B cell (primary cell): Measurements from ENCODE around the gene PODNL1. TPM values are rescaled to one million over a fixed set of nuclear protein-coding genes. Genes with fewer than 3 reads are reported as not detected.

Source experiments
- ATAC-seq: fragments of 200-7000 bp; cut with Tn5 transposase; one replicate; pipeline ENCODE4 v1.10.0; 2021; ENCODE audit warnings: low read depth, mild to moderate bottlenecking, moderate number of reproducible peaks, moderate library complexity
- CTCF ChIA-PET: fragments of 350-600 bp; sonication (Branson Sonifier 250); formaldehyde crosslinking; loops from one replicate; lab custom pipeline; 2021; ENCODE audit warnings: antibody characterized with exemption, inconsistent platforms; lab: Charles Lee
- POLR2A ChIA-PET: fragments of 350-600 bp; sonication (Branson Sonifier 250); formaldehyde crosslinking; loops from one replicate; lab custom pipeline; 2021; ENCODE audit warnings: antibody characterized with exemption; lab: Charles Lee
- DNase-seq: peaks from one replicate; pipeline ENCODE4 v3.0.0; 2013
- H2AFZ ChIP-seq: 2 replicates; pipeline ENCODE4 v1.6.1; 2012; ENCODE audit warnings: mild to moderate bottlenecking, low read depth, low read length; ENCODE audit not compliant: insufficient read depth, poor library complexity, severe bottlenecking
- H3K27ac ChIP-seq, 2 donors: 1 replicate in 1 of 2; 2 replicates in 1 of 2; pipeline ENCODE4 v1.5.1; 2012 to 2013; ENCODE audit warnings: low read length in 2 of 2, mild to moderate bottlenecking in 2 of 2, moderate library complexity in 1 of 2
- H3K27me3 ChIP-seq, 4 experiments: fragments of 200-600 bp in 1 of 4; sonication (generic) in 1 of 4; replicated peaks in 1 of 4; 1 replicate in 2 of 4; 2 replicates in 2 of 4; pipeline versions ENCODE4 v1.6.1 to v1.7.0; 2013 to 2016; ENCODE audit warnings: low read length in 3 of 4, mild to moderate bottlenecking in 2 of 4, mixed read lengths in 1 of 4, moderate library complexity in 1 of 4; ENCODE audit not compliant: insufficient read depth in 4 of 4, control insufficient read depth in 3 of 4; ENCODE audit errors: control extremely low read depth in 1 of 4
- H3K36me3 ChIP-seq, 2 experiments: replicated peaks in 1 of 2; 1 replicate in 1 of 2; 2 replicates in 1 of 2; pipeline versions ENCODE4 v1.6.1 to v1.7.1; 2013; ENCODE audit warnings: low read length in 1 of 2; ENCODE audit not compliant: insufficient read depth in 2 of 2, control insufficient read depth in 1 of 2; ENCODE audit errors: control extremely low read depth in 1 of 2, extremely low read depth in 1 of 2
- H3K4me1 ChIP-seq, 2 donors: fragments of 200-600 bp in 1 of 2; sonication (generic) in 1 of 2; 1 replicate in 1 of 2; 2 replicates in 1 of 2; pipeline versions ENCODE4 v1.5.1 to v1.6.1; 2013 to 2017; ENCODE audit warnings: low read length in 2 of 2; ENCODE audit not compliant: control insufficient read depth in 2 of 2, insufficient read depth in 2 of 2
- H3K4me2 ChIP-seq: replicated peaks from 2 replicates; pipeline ENCODE3; 2012; ENCODE audit warnings: mild to moderate bottlenecking, low read depth, low read length; ENCODE audit not compliant: poor library complexity, severe bottlenecking
- H3K4me3 ChIP-seq, 5 experiments: fragments of 200-600 bp in 1 of 5; sonication (generic) in 1 of 5; 1 replicate in 3 of 5; 2 replicates in 2 of 5; pipeline versions ENCODE4 v1.5.1 to v1.7.0; 2011 to 2016; ENCODE audit warnings: low read length in 4 of 5, mild to moderate bottlenecking in 4 of 5, low read depth in 2 of 5, control low read depth in 1 of 5, moderate library complexity in 1 of 5; ENCODE audit not compliant: insufficient read depth in 1 of 5; ENCODE audit errors: control extremely low read depth in 1 of 5, extremely low read depth in 1 of 5
- H3K79me2 ChIP-seq: fragments of 200-600 bp; sonication (generic); one replicate; pipeline ENCODE4 v1.6.0; 2016; ENCODE audit warnings: low read length; ENCODE audit not compliant: control insufficient read depth, insufficient read depth
- H3K9ac ChIP-seq: fragments of 200-600 bp; sonication (generic); 2 replicates; pipeline ENCODE4 v1.6.1; 2017; ENCODE audit warnings: mild to moderate bottlenecking, low read length, moderate library complexity
- H3K9me3 ChIP-seq, 3 donors: one replicate each; pipeline versions ENCODE4 v1.6.1 to v1.7.1; 2013; ENCODE audit warnings: low read length in 2 of 3; ENCODE audit not compliant: control insufficient read depth in 2 of 3, insufficient read depth in 1 of 3; ENCODE audit errors: control extremely low read depth in 1 of 3
- H4K20me1 ChIP-seq: 2 replicates; pipeline ENCODE4 v1.6.0; 2012; ENCODE audit warnings: mild to moderate bottlenecking, low read length; ENCODE audit not compliant: insufficient read depth, control insufficient read depth, poor library complexity, severe bottlenecking
- H3K27ac Mint-ChIP-seq: one replicate; pipeline ENCODE4 v1.8.0; 2021; ENCODE audit warnings: mixed read lengths
- H3K27me3 Mint-ChIP-seq: one replicate; pipeline ENCODE4 v1.8.0; 2021; ENCODE audit warnings: mixed read lengths
- H3K4me1 Mint-ChIP-seq: one replicate; pipeline ENCODE4 v1.8.0; 2021; ENCODE audit warnings: mixed read lengths
- H3K4me3 Mint-ChIP-seq: one replicate; pipeline ENCODE4 v1.8.0; 2021; ENCODE audit warnings: mixed read lengths
- H3K9me3 Mint-ChIP-seq: one replicate; pipeline ENCODE4 v1.8.0; 2022; ENCODE audit warnings: mixed read lengths; ENCODE audit not compliant: insufficient read depth
- CTCF ChIP-seq: fragments of 200-600 bp; IDR thresholded peaks from one replicate; pipeline ENCODE4 v1.8.0; 2022; ENCODE audit warnings: antibody characterized with exemption, mild to moderate bottlenecking
- EZH2 ChIP-seq: IDR thresholded peaks from 2 replicates; pipeline ENCODE4 v1.6.1; 2012; ENCODE audit warnings: borderline replicate concordance, low read depth, mild to moderate bottlenecking, moderate library complexity, low read length; ENCODE audit not compliant: insufficient read depth, poor library complexity, severe bottlenecking
- WGBS: methylation state at CpG from one replicate; pipeline ENCODE4 v1.1.5; 2013; ENCODE audit warnings: missing lambda C conversion rate; ENCODE audit not compliant: insufficient coverage; 5-methylcytosine and 5-hydroxymethylcytosine counted together
- intact Hi-C: fragments of 100-400 bp; cut with micrococcal nuclease; formaldehyde crosslinking; loops from one replicate; pipeline ENCODE4 v1.10.0; 2022
- polyA plus RNA-seq: library from polyadenylated mRNA; depleted of rRNA; stranded (reverse); fragments of >200 nt; gene quantifications from 2 replicates; pipeline ENCODE4 v1.2.3, GENCODE V29; 2012
- total RNA-seq, 2 donors: library from RNA; stranded (reverse); fragments of 120-200 nt in 1 of 2; gene quantifications; 1 replicate in 1 of 2; 2 replicates in 1 of 2; pipeline versions ENCODE4 v1.2.3 to v1.2.4, GENCODE V29; 2013 to 2022

The PODNL1 gene
- total and polyA plus RNA-seq, 2 donors (not counting 1 experiment from before 2014, with no cell fraction given): not detected

- Mint-ChIP-seq H3K27me3 (no peaks in the 10 kb centered on the region), H3K4me3 (peak overlapping the region; percentile 71), H3K9me3 (no peaks in the 10 kb centered on the region), H3K27ac (peak overlapping the region; percentile 99), H3K4me1 (peaks cover 60% of the 10 kb centered on the region)
- Histone ChIP-seq H3K27ac (peak overlapping the region; percentile 95 to 99), H3K79me2 (peaks cover 46% of the 10 kb centered on the region), H3K4me1 (peaks cover 51 to 61% of the 10 kb centered on the region in 2 donors), H3K36me3 (peaks cover 0 to 22% of the 10 kb centered on the region in 2 experiments), H3K4me3 (peak overlapping the region; percentile 9 to 54 (median 35)), H3K4me2 (peak overlapping the region; percentile 89), H2AFZ (peak overlapping the region; percentile 71), H3K9ac (peak overlapping the region; percentile 65), H3K9me3 (no peaks in the 10 kb centered on the region), H4K20me1 (peaks cover 5% of the 10 kb centered on the region), H3K27me3 (no peaks in the 10 kb centered on the region)
- intact Hi-C loops: loop anchor here (2.0 kb wide), 1 partner anchor 26 kb away; no protein-coding TSS in a partner anchor
- POLR2A ChIA-PET: interaction anchor here (0.6 to 3.5 kb wide), 9 partner anchors 11 to 141 kb away, joined by 3 to 42 read pairs (median 3); partner anchors contain the start of genes DCAF15, IL27RA and RFX1
- CTCF ChIA-PET: interaction anchor here (0.8 to 5.4 kb wide), 10 partner anchors 11 to 108 kb away, joined by 3 to 29 read pairs (median 4); partner anchors contain the start of genes DCAF15 and IL27RA
- peak; percentile 36 for DNase-seq
- WGBS: 44% methylated on average over 15 of the region's 17 CpGs
- TF ChIP-seq CTCF: no peak
- TF ChIP-seq EZH2: no peak
- ATAC-seq: no peak
These were observed 49.1 kb upstream of the PODNL1 start for GRCh38 chr19:13987101-13987890.
